ENCODE measurements around the gene SLC47A2.

DNA sequence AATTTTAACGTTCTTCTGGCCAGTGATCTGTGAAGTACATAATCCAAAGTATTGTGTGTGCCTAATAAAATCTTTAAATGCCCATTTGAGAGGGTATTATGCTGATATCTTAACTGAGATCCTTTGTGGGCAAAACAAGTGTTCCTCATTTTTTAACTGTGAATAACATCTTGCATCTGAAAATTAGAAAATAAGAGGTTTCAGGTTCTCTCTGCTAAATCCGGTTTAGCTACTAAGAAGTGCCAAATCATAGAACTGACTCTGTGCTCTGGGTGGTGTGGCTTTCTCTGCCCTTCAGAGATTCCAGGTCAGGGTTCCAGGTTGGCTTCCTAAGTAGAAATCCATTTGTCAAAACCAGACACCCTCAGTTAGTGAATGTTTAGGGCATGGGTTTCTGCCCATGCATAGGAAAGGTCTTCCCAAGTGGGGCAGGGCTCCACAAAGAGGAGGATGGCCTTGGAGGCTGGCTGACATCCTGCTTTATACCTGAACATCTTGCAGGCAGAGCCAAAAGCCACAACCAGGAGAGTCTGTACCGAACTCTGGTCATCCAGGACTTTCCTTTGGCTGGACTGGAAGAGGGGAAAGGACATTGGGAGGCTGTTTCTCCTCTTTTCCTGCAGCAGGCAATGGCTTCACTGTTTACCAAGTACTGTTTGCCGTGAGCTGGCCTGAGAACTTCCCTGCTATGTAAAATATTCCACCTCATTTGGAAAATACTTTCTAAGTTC lies 59.4 kb downstream of the SLC47A2 start:
- TF ChIP-seq EZH2 (IDR thresholded peaks at IDR 0.05; ENCODE audit: borderline replicate concordance, low read depth, low read length, severe bottlenecking) (no peak), CTCF (IDR thresholded peaks at IDR 0.05; ENCODE audit: borderline replicate concordance, extremely low read depth, low read length, poor library complexity, severe bottlenecking) (no peak)

All from DND-41 (cell line).